ENCODE results near the gene APLP2. TPM values are rescaled to one million over a fixed set of nuclear protein-coding genes. Genes with fewer than 3 reads are reported as not detected.

Gene APLP2
- total and polyA plus RNA-seq, 9 of the 15 experiments (the other 6 are each of a cell fraction or from before 2014, with no cell fraction given), result 17.4 to 164 (median 118) TPM

DNA sequence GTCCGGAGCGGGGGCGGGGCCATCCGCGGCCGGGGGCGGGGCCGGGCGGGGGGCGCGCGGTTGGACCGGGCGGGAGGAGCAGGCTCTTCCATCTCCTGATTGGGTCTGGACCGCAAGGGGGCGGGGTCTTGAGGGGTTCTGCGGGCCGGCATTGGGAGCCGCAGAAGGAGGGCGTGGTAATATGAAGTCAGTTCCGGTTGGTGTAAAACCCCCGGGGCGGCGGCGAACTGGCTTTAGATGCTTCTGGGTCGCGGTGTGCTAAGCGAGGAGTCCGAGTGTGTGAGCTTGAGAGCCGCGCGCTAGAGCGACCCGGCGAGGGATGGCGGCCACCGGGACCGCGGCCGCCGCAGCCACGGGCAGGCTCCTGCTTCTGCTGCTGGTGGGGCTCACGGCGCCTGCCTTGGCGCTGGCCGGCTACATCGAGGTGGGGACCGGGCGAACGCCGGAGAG is at the start of gene APLP2 (continued):
- peak; percentile 86; the same call in 1 of the 2 replicates for TF ChIP-seq AFF4 (CRISPR knock-in tag; IDR thresholded peaks at IDR 0.05)
- TF ChIP-seq, protein P1, sequence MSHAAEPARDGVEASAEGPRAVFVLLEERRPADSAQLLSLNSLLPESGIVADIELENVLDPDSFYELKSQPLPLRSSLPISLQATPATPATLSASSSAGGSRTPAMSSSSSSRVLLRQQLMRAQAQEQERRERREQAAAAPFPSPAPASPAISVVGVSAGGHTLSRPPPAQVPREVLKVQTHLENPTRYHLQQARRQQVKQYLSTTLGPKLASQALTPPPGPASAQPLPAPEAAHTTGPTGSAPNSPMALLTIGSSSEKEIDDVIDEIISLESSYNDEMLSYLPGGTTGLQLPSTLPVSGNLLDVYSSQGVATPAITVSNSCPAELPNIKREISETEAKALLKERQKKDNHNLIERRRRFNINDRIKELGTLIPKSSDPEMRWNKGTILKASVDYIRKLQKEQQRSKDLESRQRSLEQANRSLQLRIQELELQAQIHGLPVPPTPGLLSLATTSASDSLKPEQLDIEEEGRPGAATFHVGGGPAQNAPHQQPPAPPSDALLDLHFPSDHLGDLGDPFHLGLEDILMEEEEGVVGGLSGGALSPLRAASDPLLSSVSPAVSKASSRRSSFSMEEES (CRISPR knock-in tag; IDR thresholded peaks at IDR 0.05), result no peak

GRCh38 chr11:130020323-130020722 is 49.4 kb upstream of the APLP2 start:
- H3K36me3 ChIP-seq (ENCODE audit: control insufficient read depth, insufficient read depth, low read length), result no peaks in the 10 kb centered on the region
- ATAC-seq (no peak), DNase-seq (ENCODE audit: extremely low read depth in 1 of 4, low spot score in 3 of 4) (no peak), FAIRE-seq (peak; percentile 29)
- no peak overlapping the region for H3K9ac ChIP-seq (ENCODE audit: insufficient read depth in 1 of 2, low read depth in 2 of 2, low read length in 2 of 2)
- 64% methylated on average over 4 of the region's 4 CpGs for WGBS (ENCODE audit: insufficient coverage, low coverage, missing lambda C conversion rate)
- H3K27ac ChIP-seq (ENCODE audit: extremely low read depth, low read depth, low read length), result no peak overlapping the region
- no peaks in the 10 kb centered on the region for H3K27me3 ChIP-seq (ENCODE audit: control insufficient read depth in 2 of 2, insufficient read depth in 2 of 2, low read length in 2 of 2)
- no peak overlapping the region for H3K4me2 ChIP-seq (ENCODE audit: insufficient read depth, low read length)
- H2AFZ ChIP-seq (ENCODE audit: low read depth, low read length), result no peak overlapping the region
- intact Hi-C loops (cut with micrococcal nuclease) (no loop called here), in situ Hi-C loops (cut with MboI) (no loop called here)
- CTCF ChIA-PET (ENCODE audit: low intra/inter-chr PET ratio), result no interaction called here
- no peaks in the 10 kb centered on the region for H4K20me1 ChIP-seq (replicated peaks; ENCODE audit: control insufficient read depth, insufficient read depth, low read length)
- BruUV-seq (replicated peaks), result no TSS peak
- H3K4me1 ChIP-seq (replicated peaks in 1 of 2; ENCODE audit: control insufficient read depth in 2 of 2, insufficient read depth in 2 of 2, low read length in 2 of 2), result no peaks in the 10 kb centered on the region
- no peak overlapping the region for H3K4me3 ChIP-seq
- H3K9me3 ChIP-seq (replicated peaks; ENCODE audit: control insufficient read depth, insufficient read depth, low read depth, low read length), result no peaks in the 10 kb centered on the region; the same call in 1 of the 2 replicates
- H3K79me2 ChIP-seq (ENCODE audit: control insufficient read depth, insufficient read depth, low read length), result no peaks in the 10 kb centered on the region
- H3K9me1 ChIP-seq (ENCODE audit: control insufficient read depth, insufficient read depth, low read length), result no peaks in the 10 kb centered on the region
- POLR2A ChIA-PET, result no interaction called here
- TF ChIP-seq, protein P2, sequence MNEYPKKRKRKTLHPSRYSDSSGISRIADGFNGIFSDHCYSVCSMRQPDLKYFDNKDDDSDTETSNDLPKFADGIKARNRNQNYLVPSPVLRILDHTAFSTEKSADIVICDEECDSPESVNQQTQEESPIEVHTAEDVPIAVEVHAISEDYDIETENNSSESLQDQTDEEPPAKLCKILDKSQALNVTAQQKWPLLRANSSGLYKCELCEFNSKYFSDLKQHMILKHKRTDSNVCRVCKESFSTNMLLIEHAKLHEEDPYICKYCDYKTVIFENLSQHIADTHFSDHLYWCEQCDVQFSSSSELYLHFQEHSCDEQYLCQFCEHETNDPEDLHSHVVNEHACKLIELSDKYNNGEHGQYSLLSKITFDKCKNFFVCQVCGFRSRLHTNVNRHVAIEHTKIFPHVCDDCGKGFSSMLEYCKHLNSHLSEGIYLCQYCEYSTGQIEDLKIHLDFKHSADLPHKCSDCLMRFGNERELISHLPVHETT (CRISPR knock-in tag; conservative IDR thresholded peaks at IDR 0.05 in 1 of 2, IDR thresholded peaks at IDR 0.05 in 1 of 2), result no peak
- TF ChIP-seq IRF2 (CRISPR knock-in tag; IDR thresholded peaks at IDR 0.05) (no peak), CBFB (CRISPR knock-in tag; IDR thresholded peaks at IDR 0.05) (no peak), TCF3 (CRISPR knock-in tag; IDR thresholded peaks at IDR 0.05) (no peak), ZBTB11 (CRISPR knock-in tag; IDR thresholded peaks at IDR 0.05) (no peak), ETS2 (tag; IDR thresholded peaks at IDR 0.05; ENCODE audit: borderline replicate concordance, poor library complexity, severe bottlenecking) (no peak)
